Measurements from ENCODE around the gene NDUFV1.

- no peak for TF ChIP-seq CTCF (IDR thresholded peaks at IDR 0.05)
- TF ChIP-seq ZFX (IDR thresholded peaks at IDR 0.05; ENCODE audit: borderline replicate concordance) = no peak
Observed at GRCh38 chr11:67585911-67586310, 20.8 kb upstream of the NDUFV1 start.
